SK-N-MC (cell line): ENCODE measurements around the gene TSPAN3.

Experiments used
- EZH2 ChIP-seq: fragments of 200-600 bp; sonication (generic); IDR thresholded peaks from one replicate; pipeline ENCODE4 v1.6.1; 2017; ENCODE audit warnings: antibody characterized with exemption
- POLR2AphosphoS5 ChIP-seq: IDR thresholded peaks from 2 replicates; pipeline ENCODE4 v1.6.1; 2012; ENCODE audit warnings: mild to moderate bottlenecking, low read depth, low read length, borderline replicate concordance

GRCh38 chr15:77071305-77072223 lies 655 bp upstream of the TSPAN3 start:
- TF ChIP-seq POLR2AphosphoS5 (no peak), EZH2 (no peak)
